Hepatocyte (in vitro differentiated cells): ENCODE measurements around the gene HPS5.

Source experiments
- CTCF ChIP-seq: fragments of 200-600 bp; sonication (generic); IDR thresholded peaks from 2 replicates; pipeline ENCODE4 v1.5.1; 2016; ENCODE audit warnings: antibody characterized with exemption, mild to moderate bottlenecking; ENCODE audit not compliant: poor library complexity
- EZH2 ChIP-seq: fragments of 200-600 bp; sonication (generic); IDR thresholded peaks from 2 replicates; pipeline ENCODE4 v1.6.1; 2016; ENCODE audit warnings: antibody characterized with exemption, mild to moderate bottlenecking, borderline replicate concordance
- EZH2phosphoT487 ChIP-seq: fragments of 200-600 bp; sonication (generic); IDR thresholded peaks from one replicate; pipeline ENCODE4 v1.6.1; 2018; ENCODE audit warnings: antibody characterized with exemption, mild to moderate bottlenecking, low read depth, moderate library complexity; ENCODE audit not compliant: unreplicated experiment, severe bottlenecking

GRCh38 chr11:18271206-18271605, 50.7 kb downstream of the HPS5 start:
- TF ChIP-seq CTCF (no peak), EZH2 (no peak), EZH2phosphoT487 (no peak)
